ENCODE results near the gene ACBD4. TPM values are rescaled to one million over a fixed set of nuclear protein-coding genes. Genes with fewer than 3 reads are reported as not detected.

The ACBD4 gene
- total RNA-seq, 4 donors from 2014 or later, result 7.8 to 37.7 (median 26.1) TPM

DNA sequence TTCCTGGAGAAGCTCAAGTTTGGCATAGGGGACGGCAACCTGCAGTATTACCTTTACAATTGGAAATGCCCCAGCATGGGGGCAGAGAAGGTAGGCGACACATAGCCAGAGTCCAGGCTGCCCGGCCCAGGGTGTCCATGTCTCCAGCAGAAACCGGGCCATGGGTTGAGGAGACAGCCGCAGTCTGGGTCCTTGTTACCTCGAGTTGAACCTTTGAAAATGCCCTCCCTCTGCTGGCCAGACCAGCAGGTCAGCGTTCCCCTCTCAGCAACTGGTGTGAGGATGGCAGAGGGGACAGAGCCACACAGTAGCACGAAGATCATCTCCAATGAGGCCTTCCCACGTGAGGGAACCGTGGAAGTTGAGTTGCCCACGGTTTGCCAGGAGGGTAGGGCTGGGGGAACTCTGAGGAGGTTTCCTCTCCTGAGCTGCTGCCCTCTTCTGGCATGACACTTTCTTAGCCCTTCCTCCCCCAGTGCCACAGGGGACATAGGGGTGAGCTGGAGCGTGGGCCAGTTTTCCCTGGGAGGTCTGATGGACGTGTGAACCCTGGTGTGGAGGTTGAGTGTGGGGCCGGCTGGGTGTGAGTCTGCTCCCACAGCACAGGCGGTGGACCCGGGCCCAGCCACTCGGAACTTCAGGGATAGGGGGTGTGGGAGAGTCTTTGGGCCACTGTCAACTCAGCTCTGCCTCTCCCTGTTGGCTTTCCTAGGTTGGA is 30.4 kb upstream of the ACBD4 start:
- H3K4me1 ChIP-seq, result no peaks in the 10 kb centered on the region
- H3K36me3 ChIP-seq, result no peaks in the 10 kb centered on the region
- H3K27ac ChIP-seq, result no peak overlapping the region
- H3K27me3 ChIP-seq, result no peaks in the 10 kb centered on the region
- no peak overlapping the region for H3K4me3 ChIP-seq
- H3K9me3 ChIP-seq, result no peaks in the 10 kb centered on the region
- no peak for TF ChIP-seq POLR2A (IDR thresholded peaks at IDR 0.05)
- TF ChIP-seq, protein P1, sequence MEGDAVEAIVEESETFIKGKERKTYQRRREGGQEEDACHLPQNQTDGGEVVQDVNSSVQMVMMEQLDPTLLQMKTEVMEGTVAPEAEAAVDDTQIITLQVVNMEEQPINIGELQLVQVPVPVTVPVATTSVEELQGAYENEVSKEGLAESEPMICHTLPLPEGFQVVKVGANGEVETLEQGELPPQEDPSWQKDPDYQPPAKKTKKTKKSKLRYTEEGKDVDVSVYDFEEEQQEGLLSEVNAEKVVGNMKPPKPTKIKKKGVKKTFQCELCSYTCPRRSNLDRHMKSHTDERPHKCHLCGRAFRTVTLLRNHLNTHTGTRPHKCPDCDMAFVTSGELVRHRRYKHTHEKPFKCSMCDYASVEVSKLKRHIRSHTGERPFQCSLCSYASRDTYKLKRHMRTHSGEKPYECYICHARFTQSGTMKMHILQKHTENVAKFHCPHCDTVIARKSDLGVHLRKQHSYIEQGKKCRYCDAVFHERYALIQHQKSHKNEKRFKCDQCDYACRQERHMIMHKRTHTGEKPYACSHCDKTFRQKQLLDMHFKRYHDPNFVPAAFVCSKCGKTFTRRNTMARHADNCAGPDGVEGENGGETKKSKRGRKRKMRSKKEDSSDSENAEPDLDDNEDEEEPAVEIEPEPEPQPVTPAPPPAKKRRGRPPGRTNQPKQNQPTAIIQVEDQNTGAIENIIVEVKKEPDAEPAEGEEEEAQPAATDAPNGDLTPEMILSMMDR (IDR thresholded peaks at IDR 0.05), result no peak
- intact Hi-C loops (cut with DNase I; ENCODE audit: low total_unique reads), result no loop called here
- DNase-seq, result no peak

DNA sequence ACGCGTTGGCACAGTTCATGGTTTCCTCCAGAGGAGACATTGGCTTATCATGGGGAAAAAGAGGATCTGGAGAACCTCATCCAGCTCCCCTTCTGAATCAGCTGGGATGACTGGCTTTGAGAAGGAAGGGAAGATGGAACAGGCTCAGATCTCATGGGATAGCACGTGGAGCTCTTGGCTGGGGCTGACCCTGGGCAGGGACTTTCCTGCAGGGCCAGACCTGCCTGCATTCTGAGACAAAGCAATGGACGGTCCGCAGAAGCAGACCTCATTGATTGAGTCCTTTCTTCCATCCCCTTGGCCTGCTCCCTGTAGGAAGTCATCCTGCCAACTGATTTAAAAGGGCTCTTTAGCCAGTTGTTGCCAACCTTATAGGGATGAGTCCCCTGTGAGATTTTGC is 29.4 kb upstream of the ACBD4 start:
- Histone ChIP-seq H3K27me3 (no peaks in the 10 kb centered on the region), H3K27ac (no peak overlapping the region), H3K4me1 (peaks cover 0 to 3% of the 10 kb centered on the region in 2 donors), H3K9me3 (no peaks in the 10 kb centered on the region), H3K36me3 (no peaks in the 10 kb centered on the region), H3K4me3 (no peak overlapping the region)
- no peak for TF ChIP-seq POLR2A (IDR thresholded peaks at IDR 0.05)
- TF ChIP-seq, protein P1 (IDR thresholded peaks at IDR 0.05), result no peak
- DNase-seq, result no peak
- intact Hi-C loops (cut with DNase I; ENCODE audit: low total_unique reads), result no loop called here

DNA sequence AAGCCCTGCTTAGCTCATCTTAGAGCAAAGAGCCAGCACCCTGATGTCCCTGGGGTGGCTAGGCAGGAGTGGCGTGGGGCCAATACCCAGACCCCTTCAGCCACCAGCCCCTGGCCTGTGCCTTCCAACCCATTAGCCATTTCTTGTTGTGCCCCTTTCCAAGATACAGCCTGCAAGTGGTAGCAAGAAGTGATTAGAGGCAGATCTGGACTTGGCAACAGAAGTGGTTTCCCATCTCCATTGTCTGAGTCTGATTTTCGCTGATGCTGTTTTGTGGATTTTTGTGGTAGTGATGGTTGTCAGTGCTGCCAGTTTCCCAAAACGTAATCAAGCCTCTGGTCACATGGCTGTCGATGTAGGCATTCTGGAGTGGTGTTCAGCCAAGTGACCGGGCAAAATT is 28.9 kb upstream of the ACBD4 start:
- no peak overlapping the region for H3K4me3 ChIP-seq
- no peak overlapping the region for H3K27ac ChIP-seq
- H3K27me3 ChIP-seq, result no peaks in the 10 kb centered on the region
- no peak for DNase-seq
- no peaks in the 10 kb centered on the region for H3K9me3 ChIP-seq
- H3K36me3 ChIP-seq, result no peaks in the 10 kb centered on the region
- TF ChIP-seq, protein P1 (IDR thresholded peaks at IDR 0.05), result no peak
- no peak for TF ChIP-seq POLR2A (IDR thresholded peaks at IDR 0.05)
- intact Hi-C loops (cut with DNase I; ENCODE audit: low total_unique reads), result no loop called here
- peaks cover 0 to 3% of the 10 kb centered on the region in 2 donors for H3K4me1 ChIP-seq

DNA sequence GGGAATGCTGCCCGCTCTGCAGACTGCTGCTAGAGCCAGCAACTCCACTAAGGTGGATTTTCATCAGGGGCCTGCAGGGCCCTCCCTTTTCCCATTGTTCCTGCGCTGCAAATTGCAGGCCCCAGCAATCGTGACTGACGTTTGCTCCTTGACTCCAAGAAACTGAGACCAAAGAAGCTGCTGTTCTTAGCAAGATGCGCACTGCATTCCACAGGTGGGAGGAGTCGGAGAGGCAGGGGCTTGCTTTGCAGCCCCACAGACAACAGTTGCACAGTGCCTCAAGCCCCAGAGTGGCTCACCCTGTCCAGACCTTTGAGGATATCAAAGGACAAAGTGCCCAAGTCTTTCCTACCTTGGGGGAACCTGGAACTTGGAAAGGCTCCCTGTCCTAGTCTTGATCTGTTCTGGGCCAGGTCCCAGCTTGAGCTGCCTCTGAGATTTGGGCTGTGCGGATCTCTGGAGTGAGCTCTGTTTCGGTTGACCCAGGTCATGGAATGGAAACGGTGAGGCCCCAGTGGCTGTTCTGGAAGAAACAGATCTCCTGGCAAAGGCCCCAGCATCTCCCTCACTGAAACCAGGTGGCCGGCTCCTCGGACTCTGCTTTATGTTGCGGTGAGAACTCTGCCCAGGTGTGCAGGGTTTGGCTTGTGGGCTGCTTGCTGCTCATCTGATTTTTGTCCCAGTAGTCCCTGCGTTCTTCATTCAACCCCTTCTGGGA is 28.0 kb upstream of the ACBD4 start:
- no peak overlapping the region for H3K27ac ChIP-seq
- no peak for TF ChIP-seq POLR2A (IDR thresholded peaks at IDR 0.05)
- TF ChIP-seq, protein P1 (IDR thresholded peaks at IDR 0.05), result no peak
- intact Hi-C loops (cut with DNase I; ENCODE audit: low total_unique reads), result no loop called here
- H3K4me3 ChIP-seq, result no peak overlapping the region
- no peaks in the 10 kb centered on the region for H3K36me3 ChIP-seq
- H3K9me3 ChIP-seq, result no peaks in the 10 kb centered on the region
- no peaks in the 10 kb centered on the region for H3K27me3 ChIP-seq
- DNase-seq, result no peak
- peaks cover 0 to 3% of the 10 kb centered on the region in 2 donors for H3K4me1 ChIP-seq

DNA sequence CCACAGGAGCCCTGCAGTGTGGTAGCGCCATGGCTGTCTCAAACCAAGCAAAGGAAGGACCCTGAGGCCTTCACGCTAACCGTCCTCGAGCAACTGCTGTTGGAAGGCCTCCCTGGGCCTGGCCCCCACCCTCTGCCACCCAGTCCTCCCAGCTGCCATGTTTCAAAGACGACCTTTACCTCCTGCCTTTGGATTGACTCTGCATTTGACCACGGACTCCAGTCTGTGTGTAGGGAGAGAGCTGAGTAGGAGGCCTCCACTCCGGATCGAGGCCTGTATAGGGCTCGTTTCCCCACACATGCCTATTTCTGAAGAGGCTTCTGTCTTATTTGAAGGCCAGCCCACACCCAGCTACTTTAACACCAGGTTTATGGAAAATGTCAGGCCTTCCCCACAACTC is 27.4 kb upstream of the ACBD4 start:
- no peaks in the 10 kb centered on the region for H3K9me3 ChIP-seq
- no peak overlapping the region for H3K4me3 ChIP-seq
- TF ChIP-seq POLR2A (IDR thresholded peaks at IDR 0.05), result no peak
- TF ChIP-seq, protein P1 (IDR thresholded peaks at IDR 0.05), result no peak
- peak overlapping the region in 1 of 2 donors; percentile 8 for H3K27ac ChIP-seq
- no peaks in the 10 kb centered on the region for H3K36me3 ChIP-seq
- intact Hi-C loops (cut with DNase I; ENCODE audit: low total_unique reads), result no loop called here
- peaks cover 0 to 3% of the 10 kb centered on the region in 2 donors for H3K4me1 ChIP-seq
- DNase-seq, result no peak
- no peaks in the 10 kb centered on the region for H3K27me3 ChIP-seq
